HFF-Myc (cell line): ENCODE data around the gene ABCA9.

Source experiments
- DNase-seq: peaks from one replicate; pipeline ENCODE4 v3.0.0-alpha.2; 2011; ENCODE audit warnings: low read depth; ENCODE audit errors: extremely low read depth
- H3K4me3 ChIP-seq: replicated peaks from 2 replicates; pipeline ENCODE4 v1.5.1; 2011; ENCODE audit warnings: low read depth, mild to moderate bottlenecking, control low read depth, low read length
- TF ChIP-seq, protein P1 (sequence below): IDR thresholded peaks from 2 replicates; pipeline ENCODE4 v1.5.1; 2012; ENCODE audit warnings: mild to moderate bottlenecking, low read depth, low read length, control low read depth; ENCODE audit errors: missing control alignments

Gene ABCA9

DNA sequence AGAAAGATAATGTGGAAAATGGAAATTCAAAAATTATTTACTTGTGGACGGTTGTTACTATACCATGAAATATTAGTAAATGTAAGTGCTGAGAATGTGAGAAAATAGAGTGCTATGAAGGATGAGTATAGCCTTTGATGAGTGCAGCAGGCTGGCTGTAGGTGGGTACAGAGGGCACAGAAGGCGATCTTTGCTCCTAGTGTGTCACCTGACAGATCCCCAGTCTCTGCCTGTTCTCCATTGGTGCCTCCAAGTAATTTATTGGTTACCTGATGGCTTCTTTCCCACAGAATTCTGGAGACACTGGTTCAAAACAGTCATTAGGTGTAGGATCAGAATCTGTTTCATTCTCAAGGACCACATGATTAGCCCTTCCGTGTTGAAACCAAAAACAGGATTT lies 28.9 kb downstream of the ABCA9 start:
- H3K4me3 ChIP-seq = no peak overlapping the region
- TF ChIP-seq, protein P1, sequence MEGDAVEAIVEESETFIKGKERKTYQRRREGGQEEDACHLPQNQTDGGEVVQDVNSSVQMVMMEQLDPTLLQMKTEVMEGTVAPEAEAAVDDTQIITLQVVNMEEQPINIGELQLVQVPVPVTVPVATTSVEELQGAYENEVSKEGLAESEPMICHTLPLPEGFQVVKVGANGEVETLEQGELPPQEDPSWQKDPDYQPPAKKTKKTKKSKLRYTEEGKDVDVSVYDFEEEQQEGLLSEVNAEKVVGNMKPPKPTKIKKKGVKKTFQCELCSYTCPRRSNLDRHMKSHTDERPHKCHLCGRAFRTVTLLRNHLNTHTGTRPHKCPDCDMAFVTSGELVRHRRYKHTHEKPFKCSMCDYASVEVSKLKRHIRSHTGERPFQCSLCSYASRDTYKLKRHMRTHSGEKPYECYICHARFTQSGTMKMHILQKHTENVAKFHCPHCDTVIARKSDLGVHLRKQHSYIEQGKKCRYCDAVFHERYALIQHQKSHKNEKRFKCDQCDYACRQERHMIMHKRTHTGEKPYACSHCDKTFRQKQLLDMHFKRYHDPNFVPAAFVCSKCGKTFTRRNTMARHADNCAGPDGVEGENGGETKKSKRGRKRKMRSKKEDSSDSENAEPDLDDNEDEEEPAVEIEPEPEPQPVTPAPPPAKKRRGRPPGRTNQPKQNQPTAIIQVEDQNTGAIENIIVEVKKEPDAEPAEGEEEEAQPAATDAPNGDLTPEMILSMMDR = no peak
- DNase-seq = no peak

DNA sequence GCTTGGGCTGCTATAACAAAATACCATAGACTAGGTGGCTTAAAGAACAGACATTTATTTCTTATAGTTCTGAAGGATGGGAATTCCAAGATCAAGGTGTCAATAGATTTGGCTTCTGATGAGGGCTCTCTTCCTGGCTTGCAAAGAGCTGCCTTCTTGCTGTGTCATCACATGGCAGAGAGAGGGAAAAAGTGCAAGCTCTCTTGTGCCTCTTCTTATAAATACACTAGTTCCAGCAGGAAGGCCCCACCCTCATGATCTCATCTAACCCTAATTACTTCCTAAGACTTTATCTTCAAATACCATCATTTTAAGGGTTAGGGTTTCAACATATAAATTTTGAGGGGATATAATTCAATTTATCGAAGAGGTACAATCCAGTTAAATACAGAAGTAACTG lies 30.6 kb downstream of the ABCA9 start:
- H3K4me3 ChIP-seq = no peak overlapping the region
- TF ChIP-seq, protein P1 = no peak
- no peak for DNase-seq

DNA sequence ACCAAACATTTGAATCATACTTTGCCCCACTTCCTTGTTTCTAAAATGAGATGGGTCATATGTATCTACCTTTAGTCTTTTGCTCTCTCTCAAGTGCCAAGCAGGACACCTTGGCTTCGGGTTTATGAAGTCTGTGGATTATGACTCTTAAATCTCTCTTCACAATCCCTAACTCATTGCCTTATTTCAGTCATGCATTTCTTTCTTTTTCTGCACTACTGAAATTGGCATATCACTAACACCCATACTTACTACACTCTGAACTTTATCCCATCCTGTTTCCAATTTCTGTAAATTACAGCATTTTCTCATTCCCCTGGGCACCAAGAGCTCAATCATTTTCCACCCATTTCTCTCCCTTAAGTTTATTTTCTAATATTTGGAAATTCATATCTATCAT lies 42.0 kb downstream of the ABCA9 start:
- no peak for DNase-seq
- TF ChIP-seq, protein P1 = no peak
- no peak overlapping the region for H3K4me3 ChIP-seq

GRCh38 chr17:69018022-69018615 lies 42.6 kb downstream of the ABCA9 start:
- TF ChIP-seq, protein P1 = no peak
- no peak overlapping the region for H3K4me3 ChIP-seq
- DNase-seq = no peak

- TF ChIP-seq, protein P1 = no peak
- DNase-seq = no peak
- H3K4me3 ChIP-seq = no peak overlapping the region
Observed at GRCh38 chr17:69015631-69016030, 45.1 kb downstream of the ABCA9 start.

DNA sequence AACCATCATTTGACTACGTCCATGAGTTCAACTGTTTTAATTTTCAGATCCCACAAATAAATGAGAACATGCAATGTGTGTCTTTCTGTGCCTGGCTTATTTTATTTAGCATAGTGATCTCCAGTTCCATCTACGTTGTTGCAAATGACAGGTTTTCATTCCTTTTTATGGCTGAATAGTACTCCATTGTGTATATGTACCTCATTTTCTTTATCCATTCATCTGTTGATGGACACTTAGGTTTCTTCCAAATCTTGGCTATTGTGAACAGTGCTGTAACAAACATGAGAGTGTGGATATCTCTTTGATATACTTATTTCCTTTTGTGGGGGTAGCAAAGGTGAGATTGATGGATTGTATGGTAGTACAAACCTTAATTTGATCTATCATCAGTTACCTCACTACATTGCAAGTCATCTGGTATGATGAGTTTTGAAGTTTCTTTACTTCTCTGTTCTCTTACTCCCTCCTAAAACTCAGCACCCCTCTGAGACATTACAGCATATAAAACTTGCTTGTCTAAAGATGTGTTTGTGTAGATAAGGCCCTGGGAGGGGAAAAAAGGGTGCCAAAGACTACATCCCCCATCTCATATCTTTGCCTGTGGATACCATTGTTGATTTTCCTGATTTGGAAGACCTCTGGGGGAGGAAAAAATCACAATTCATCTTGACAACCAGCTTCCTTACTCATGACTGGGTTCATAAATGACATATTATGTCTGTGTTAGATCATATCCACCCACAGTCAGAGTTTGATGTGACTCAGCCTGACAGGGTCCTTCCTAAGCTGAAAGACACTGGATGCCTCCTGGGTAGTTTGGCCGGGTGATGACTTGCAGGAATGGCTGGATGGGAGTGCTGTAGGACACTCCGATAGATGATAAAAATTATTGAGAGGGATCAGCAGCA lies 47.6 kb downstream of the ABCA9 start:
- H3K4me3 ChIP-seq = no peak overlapping the region
- TF ChIP-seq, protein P1 = no peak
- DNase-seq = no peak
